HepG2 (cell line): Measurements from ENCODE around the gene GK. TPM values are rescaled to one million over a fixed set of nuclear protein-coding genes. Genes with fewer than 3 reads are reported as not detected.

Experiments
- AGO2 ChIP-seq: fragments of 200-400 bp; formaldehyde crosslinking; optimal IDR thresholded peaks from 2 replicates; pipeline ENCODE3; 2017; ENCODE audit warnings: mild to moderate bottlenecking, low read depth, low read length, moderate library complexity
- HNRNPL ChIP-seq: fragments of 200-400 bp; formaldehyde crosslinking; IDR thresholded peaks from 2 replicates; pipeline ENCODE4 v1.6.1; 2017; ENCODE audit warnings: mild to moderate bottlenecking, low read depth, low read length
- MAZ ChIP-seq, 2 experiments: sonication (generic) in 1 of 2; formaldehyde crosslinking in 1 of 2; IDR thresholded peaks; 2 replicates each; pipeline versions ENCODE4 v1.5.0 to v1.6.1; 2012 to 2020; ENCODE audit warnings: low read depth in 2 of 2, mild to moderate bottlenecking in 2 of 2, borderline replicate concordance in 1 of 2, improper control_type of control experiment in 1 of 2, low read length in 1 of 2, missing genetic modification reagents in 1 of 2, moderate library complexity in 1 of 2
- MNT ChIP-seq: fragments of 450-650 bp; IDR thresholded peaks from 2 replicates; pipeline ENCODE4 v1.6.1; 2016
- POGK ChIP-seq: sonication (generic); formaldehyde crosslinking; conservative IDR thresholded peaks from 2 replicates; pipeline ENCODE4 v1.8.0; 2022; ENCODE audit warnings: mild to moderate bottlenecking, moderate library complexity, missing genetic modification reagents
- SALL1 ChIP-seq: sonication (generic); formaldehyde crosslinking; IDR thresholded peaks from 2 replicates; pipeline ENCODE4 v1.8.0; 2022; ENCODE audit warnings: mild to moderate bottlenecking, missing genetic modification reagents
- TEAD3 ChIP-seq: optimal IDR thresholded peaks from 2 replicates; pipeline ENCODE3; 2016; ENCODE audit warnings: borderline replicate concordance
- TERF1 ChIP-seq: sonication (generic); formaldehyde crosslinking; IDR thresholded peaks from 2 replicates; pipeline ENCODE4 v1.8.0; 2022; ENCODE audit warnings: mild to moderate bottlenecking, missing genetic modification reagents, moderate library complexity
- ZBTB40 ChIP-seq, 2 experiments: fragments of 450-650 bp in 1 of 2; sonication (generic) in 1 of 2; formaldehyde crosslinking in 1 of 2; IDR thresholded peaks; 2 replicates each; pipeline versions ENCODE4 v1.6.1 to v1.8.0; 2016 to 2022; ENCODE audit warnings: antibody characterized with exemption in 1 of 2, mild to moderate bottlenecking in 1 of 2, missing genetic modification reagents in 1 of 2
- ZFP36L2 ChIP-seq: sonication (generic); formaldehyde crosslinking; IDR thresholded peaks from 2 replicates; pipeline ENCODE4 v1.4.0; 2020; ENCODE audit warnings: missing genetic modification reagents
- ZNF225 ChIP-seq: sonication (generic); formaldehyde crosslinking; IDR thresholded peaks from 2 replicates; pipeline ENCODE4 v1.4.0; 2020; ENCODE audit warnings: mild to moderate bottlenecking, missing genetic modification reagents
- ZNF704 ChIP-seq: sonication (generic); formaldehyde crosslinking; IDR thresholded peaks from 2 replicates; pipeline ENCODE4 v1.8.1; 2023; ENCODE audit warnings: mild to moderate bottlenecking, inconsistent platforms, moderate library complexity, missing genetic modification reagents, borderline replicate concordance
- polyA plus RNA-seq, 8 experiments: library from polyadenylated mRNA; depleted of rRNA in 3 of 8; stranded (reverse) in 7 of 8; unstranded in 1 of 8; fragments of >200 nt; fragmentation: Illumina TruSeq in 4 of 8; extraction: Trizol in 4 of 8; gene quantifications; 2 replicates each; pipeline versions ENCODE4 v1.2.1 to v1.2.3, GENCODE V29; 2011 to 2016; ENCODE audit warnings: low read depth in 4 of 8, missing spikeins in 1 of 8, mixed read lengths in 1 of 8; ENCODE audit not compliant: insufficient read depth in 1 of 8
- total RNA-seq, 5 experiments: library from RNA; depleted of rRNA; stranded (reverse); fragments of >200 nt; fragmentation: Illumina TruSeq; extraction: Trizol; gene quantifications; 2 replicates each; pipeline ENCODE4 v1.2.3, GENCODE V29; 2016; ENCODE audit warnings: low read depth in 1 of 5

GK gene
- total and polyA plus RNA-seq, 2 of the 13 experiments (the other 11 are each of a cell fraction or from before 2014, with no cell fraction given), result 64.2 to 265 TPM

- TF ChIP-seq AGO2 (peak; percentile 84), MNT (no peak), ZNF704 (CRISPR knock-in tag) (no peak), ZBTB40 (IDR thresholded peaks at IDR 0.05) (no peak), ZBTB40 (CRISPR knock-in tag; IDR thresholded peaks at IDR 0.05) (0 out of 2 replicates have a peak, but pooled peaks have one; percentile 31), HNRNPL (peak; percentile 40; the same call in 1 of the 2 replicates), ZFP36L2 (CRISPR knock-in tag) (no peak), ZNF225 (CRISPR knock-in tag) (no peak), SALL1 (CRISPR knock-in tag) (no peak), POGK (CRISPR knock-in tag) (0 out of 2 replicates have a peak, but pooled peaks have one; percentile 13), TERF1 (no peak), MAZ (IDR thresholded peaks at IDR 0.05; ENCODE audit: borderline replicate concordance, low read depth, low read length) (no peak), MAZ (CRISPR knock-in tag; IDR thresholded peaks at IDR 0.05; ENCODE audit: low read depth) (0 out of 2 replicates have a peak, but pooled peaks have one; percentile 36), TEAD3 (CRISPR knock-in tag) (no peak)
Observed at GRCh38 chrX:30653415-30654131, at the start of gene GK (continued).
